Kidney epithelial cell (primary cell): ENCODE data around the gene KIAA0408. TPM values are rescaled to one million over a fixed set of nuclear protein-coding genes. Genes with fewer than 3 reads are reported as not detected.

Source experiments
- DNase-seq: peaks from one replicate; pipeline ENCODE4 v3.0.0-alpha.2; 2010; ENCODE audit warnings: low read depth
- H3K27me3 ChIP-seq: 2 replicates; pipeline ENCODE4 v1.6.0; 2011; ENCODE audit warnings: low read length; ENCODE audit not compliant: control insufficient read depth, insufficient read depth
- H3K36me3 ChIP-seq: 2 replicates; pipeline ENCODE4 v1.5.1; 2011; ENCODE audit warnings: low read length; ENCODE audit not compliant: control insufficient read depth, insufficient read depth
- H3K4me3 ChIP-seq: 2 replicates; pipeline ENCODE4 v1.5.1; 2011; ENCODE audit warnings: low read depth, mild to moderate bottlenecking, control low read depth, low read length
- CTCF ChIP-seq: IDR thresholded peaks from 2 replicates; pipeline ENCODE4 v1.5.1; 2011; ENCODE audit warnings: mild to moderate bottlenecking, moderate library complexity, low read length, control low read depth, inconsistent platforms; ENCODE audit not compliant: insufficient read depth, poor library complexity, severe bottlenecking
- total RNA-seq: library from RNA; depleted of rRNA; stranded (reverse); fragments of >200 nt; gene quantifications from 2 replicates; pipeline ENCODE4 v1.2.3, GENCODE V29; 2015

KIAA0408 gene
- total RNA-seq, 1 donor from 2014 or later = 13.5 TPM

GRCh38 chr6:127481628-127482027, 22.4 kb upstream of the KIAA0408 start:
- Histone ChIP-seq H3K27me3 (no peaks in the 10 kb centered on the region), H3K36me3 (no peaks in the 10 kb centered on the region), H3K4me3 (no peak overlapping the region)
- peak; percentile 73 for DNase-seq
- no peak for TF ChIP-seq CTCF

- Histone ChIP-seq H3K4me3 (no peak overlapping the region), H3K36me3 (no peaks in the 10 kb centered on the region), H3K27me3 (no peaks in the 10 kb centered on the region)
- TF ChIP-seq CTCF = no peak
- DNase-seq = no peak
These were observed 21.9 kb upstream of the KIAA0408 start for GRCh38 chr6:127481111-127481510.

- no peak for TF ChIP-seq CTCF
- Histone ChIP-seq H3K27me3 (no peaks in the 10 kb centered on the region), H3K36me3 (no peaks in the 10 kb centered on the region), H3K4me3 (no peak overlapping the region)
- no peak for DNase-seq
These were observed 18.5 kb upstream of the KIAA0408 start for GRCh38 chr6:127477658-127478057.

DNA sequence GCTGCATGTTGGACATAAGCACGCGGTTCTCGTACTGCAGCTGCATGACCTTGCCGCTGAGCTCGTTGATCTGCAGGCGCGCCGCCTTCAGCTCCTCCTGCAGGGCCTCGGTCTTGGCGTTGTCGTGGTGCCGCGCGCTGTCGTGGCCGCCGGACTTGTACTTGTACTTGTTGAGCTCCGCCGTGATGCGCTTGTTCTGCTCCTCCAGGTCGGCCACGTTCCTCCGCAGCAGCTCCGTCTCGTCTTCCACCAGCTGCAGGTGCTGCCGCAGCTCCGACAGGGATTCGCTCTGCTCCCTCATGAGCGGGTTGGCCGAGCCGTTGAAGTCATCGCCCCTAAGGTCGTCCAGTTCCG, 16.6 kb upstream of the KIAA0408 start:
- DNase-seq = no peak
- TF ChIP-seq CTCF = no peak
- H3K36me3 ChIP-seq = no peaks in the 10 kb centered on the region
- no peaks in the 10 kb centered on the region for H3K27me3 ChIP-seq
- H3K4me3 ChIP-seq = no peak overlapping the region

- Histone ChIP-seq H3K36me3 (no peaks in the 10 kb centered on the region), H3K4me3 (no peak overlapping the region), H3K27me3 (no peaks in the 10 kb centered on the region)
- DNase-seq = no peak
- no peak for TF ChIP-seq CTCF
These were observed 16.1 kb upstream of the KIAA0408 start for GRCh38 chr6:127475135-127475822.

DNA sequence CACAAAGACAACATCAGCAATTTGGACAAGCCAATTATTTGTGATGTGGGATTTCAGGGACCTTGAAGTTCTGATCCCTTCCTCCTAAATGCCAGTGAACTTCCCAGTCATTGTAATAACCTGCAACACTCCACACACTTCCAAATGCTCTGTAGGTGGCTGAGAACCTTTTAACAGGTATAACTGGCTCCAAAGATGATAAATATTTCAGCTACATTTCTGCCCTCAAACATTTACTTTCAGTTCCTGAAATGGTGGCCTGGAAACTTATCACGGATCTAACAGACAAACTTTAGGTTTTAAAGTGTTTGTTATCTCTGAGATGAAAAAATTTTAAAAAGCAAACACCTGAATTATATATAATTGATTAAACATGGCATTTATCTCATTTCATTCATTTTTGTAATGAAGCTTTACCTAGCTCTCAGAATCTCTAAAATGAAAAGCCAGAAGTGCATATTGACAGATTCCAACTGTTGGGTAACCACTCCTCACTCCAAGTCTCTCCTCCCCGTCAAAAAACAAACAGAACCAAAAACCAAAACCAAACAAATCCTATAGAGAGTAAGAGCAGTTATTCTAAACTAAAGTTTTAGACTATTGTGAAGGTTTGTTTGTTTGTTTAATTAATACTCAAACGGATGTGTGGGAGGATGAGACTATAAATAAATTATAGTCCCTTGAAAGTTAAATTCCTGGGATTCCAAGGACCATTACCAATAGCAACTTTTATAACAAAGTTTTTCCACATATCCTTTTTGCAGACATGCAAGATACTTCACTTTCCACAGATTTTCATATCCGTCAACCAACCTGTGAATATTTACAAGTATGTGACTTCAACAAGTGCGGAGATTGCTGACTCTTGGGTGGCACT, 12.4 kb upstream of the KIAA0408 start:
- DNase-seq = no peak
- Histone ChIP-seq H3K4me3 (no peak overlapping the region), H3K27me3 (no peaks in the 10 kb centered on the region), H3K36me3 (no peaks in the 10 kb centered on the region)
- TF ChIP-seq CTCF = no peak
